ENCODE measurements around the gene SOX12. TPM values are rescaled to one million over a fixed set of nuclear protein-coding genes. Genes with fewer than 3 reads are reported as not detected.

Gene SOX12
- polyA plus RNA-seq, 1 experiment: 3.8 TPM

GRCh38 chr20:378961-379336 lies 53.6 kb downstream of the SOX12 start:
- Histone ChIP-seq H3K27ac (ENCODE audit: low read depth, low read length) (no peak overlapping the region), H3K4me3 (ENCODE audit: low read depth, low read length) (no peak overlapping the region), H3K27me3 (ENCODE audit: control insufficient read depth, insufficient read depth, low read length) (no peaks in the 10 kb centered on the region), H3K9me3 (ENCODE audit: control insufficient read depth, insufficient read depth, low read length) (no peaks in the 10 kb centered on the region; the same call in 1 of the 2 replicates)
- TF ChIP-seq, protein P1, sequence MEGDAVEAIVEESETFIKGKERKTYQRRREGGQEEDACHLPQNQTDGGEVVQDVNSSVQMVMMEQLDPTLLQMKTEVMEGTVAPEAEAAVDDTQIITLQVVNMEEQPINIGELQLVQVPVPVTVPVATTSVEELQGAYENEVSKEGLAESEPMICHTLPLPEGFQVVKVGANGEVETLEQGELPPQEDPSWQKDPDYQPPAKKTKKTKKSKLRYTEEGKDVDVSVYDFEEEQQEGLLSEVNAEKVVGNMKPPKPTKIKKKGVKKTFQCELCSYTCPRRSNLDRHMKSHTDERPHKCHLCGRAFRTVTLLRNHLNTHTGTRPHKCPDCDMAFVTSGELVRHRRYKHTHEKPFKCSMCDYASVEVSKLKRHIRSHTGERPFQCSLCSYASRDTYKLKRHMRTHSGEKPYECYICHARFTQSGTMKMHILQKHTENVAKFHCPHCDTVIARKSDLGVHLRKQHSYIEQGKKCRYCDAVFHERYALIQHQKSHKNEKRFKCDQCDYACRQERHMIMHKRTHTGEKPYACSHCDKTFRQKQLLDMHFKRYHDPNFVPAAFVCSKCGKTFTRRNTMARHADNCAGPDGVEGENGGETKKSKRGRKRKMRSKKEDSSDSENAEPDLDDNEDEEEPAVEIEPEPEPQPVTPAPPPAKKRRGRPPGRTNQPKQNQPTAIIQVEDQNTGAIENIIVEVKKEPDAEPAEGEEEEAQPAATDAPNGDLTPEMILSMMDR (IDR thresholded peaks at IDR 0.05; ENCODE audit: low read depth, low read length): no peak
- ChIA-PET CTCF (no interaction called here), POLR2A (interaction anchor here (0.7 kb wide), 1 partner anchor 813 kb away, joined by 3 read pairs; no protein-coding TSS in a partner anchor)
- no peak for DNase-seq (ENCODE audit: low read depth, low spot score)

Other genes starting within 250 kb of the SOX12 start
- gene DEFB125, start 237.9 kb upstream of the SOX12 start, polyA plus RNA-seq (2011; rRNA removed): not detected in 2 replicates
- gene DEFB126, start 183.0 kb upstream of the SOX12 start, polyA plus RNA-seq (2011; rRNA removed): not detected in 2 replicates
- not detected in 2 replicates for gene DEFB127, start 168.1 kb upstream of the SOX12 start, polyA plus RNA-seq (2011; rRNA removed)
- gene DEFB128, start 135.8 kb upstream of the SOX12 start, polyA plus RNA-seq (2011; rRNA removed): not detected in 2 replicates
- gene DEFB129, start 98.3 kb upstream of the SOX12 start, polyA plus RNA-seq (2011; rRNA removed): not detected in 2 replicates
- gene DEFB132, start 67.8 kb upstream of the SOX12 start, polyA plus RNA-seq (2011; rRNA removed): not detected in 2 replicates
- gene C20orf96, start 34.8 kb upstream of the SOX12 start, polyA plus RNA-seq (2011; rRNA removed): 12.9 and 13.7 TPM in 2 replicates
- 14.0 and 15.4 TPM in 2 replicates for gene ZCCHC3, start 28.0 kb upstream of the SOX12 start, polyA plus RNA-seq (2011; rRNA removed)
- 35.6 and 43.3 TPM in 2 replicates for gene NRSN2, start 21.6 kb downstream of the SOX12 start, polyA plus RNA-seq (2011; rRNA removed)
- 32.6 and 45.5 TPM in 2 replicates for gene TRIB3, start 55.2 kb downstream of the SOX12 start, polyA plus RNA-seq (2011; rRNA removed)
- gene RBCK1, start 82.7 kb downstream of the SOX12 start, polyA plus RNA-seq (2011; rRNA removed): 57.4 and 69.3 TPM in 2 replicates
- gene TBC1D20, start 137.0 kb downstream of the SOX12 start, polyA plus RNA-seq (2011; rRNA removed): 40.1 and 45.6 TPM in 2 replicates
- gene CSNK2A1, start 218.2 kb downstream of the SOX12 start, polyA plus RNA-seq (2011; rRNA removed): 110 and 136 TPM in 2 replicates